WERI-Rb-1 (cell line): ENCODE measurements around the gene CES2.
"Not testable (repeated sequence)": the region's sequence is repeated elsewhere in the genome, so short reads cannot be mapped to it uniquely, and the experiment has no call there.

Source experiments
- DNase-seq: peaks from one replicate; pipeline ENCODE4 v3.0.0-alpha.2; 2020
- H3K27ac ChIP-seq: fragments of 250-450 bp; sonication (Bioruptor Pico); 2 replicates; pipeline ENCODE4 v1.5.1; 2020; ENCODE audit warnings: mild to moderate bottlenecking, moderate library complexity
- H3K27me3 ChIP-seq: fragments of 250-450 bp; sonication (Bioruptor Pico); 2 replicates; pipeline ENCODE4 v1.5.1; 2021; ENCODE audit warnings: mild to moderate bottlenecking, low read depth, moderate library complexity; ENCODE audit not compliant: insufficient read depth, severe bottlenecking
- H3K36me3 ChIP-seq: fragments of 250-450 bp; sonication (Bioruptor Pico); 2 replicates; pipeline ENCODE4 v1.5.1; 2020; ENCODE audit warnings: mild to moderate bottlenecking, moderate library complexity
- H3K4me3 ChIP-seq: 2 replicates; pipeline ENCODE4 v1.5.1; 2011; ENCODE audit warnings: low read depth, mild to moderate bottlenecking, control low read depth, low read length
- H3K9me3 ChIP-seq: fragments of 250-450 bp; sonication (Bioruptor Pico); 2 replicates; pipeline ENCODE4 v1.5.1; 2021; ENCODE audit warnings: mild to moderate bottlenecking, moderate library complexity; ENCODE audit not compliant: severe bottlenecking
- CTCF ChIP-seq: IDR thresholded peaks from 2 replicates; pipeline ENCODE4 v1.5.1; 2011; ENCODE audit warnings: low read depth, mild to moderate bottlenecking, control low read depth, inconsistent platforms, low read length

The CES2 gene

GRCh38 chr16:66986559-66986958 lies 51.2 kb downstream of the CES2 start:
- Histone ChIP-seq H3K4me3 (no peak overlapping the region), H3K36me3 (no peaks in the 10 kb centered on the region), H3K27me3 (no peaks in the 10 kb centered on the region), H3K9me3 (no peaks in the 10 kb centered on the region), H3K27ac (no peak overlapping the region)
- TF ChIP-seq CTCF, result no peak
- DNase-seq, result no peak

GRCh38 chr16:66988197-66988788 lies 53.0 kb downstream of the CES2 start, which contains the start of gene CES4A:
Gene CES4A, plus strand, starts transcription at chr16:66988589. Its CDS starts 184 bp downstream, at chr16:66988773.
- H3K27me3 ChIP-seq, result no peaks in the 10 kb centered on the region
- H3K36me3 ChIP-seq, result no peaks in the 10 kb centered on the region
- H3K27ac ChIP-seq, result peak within 1 kb of the TSS; percentile 39
- H3K4me3 ChIP-seq, result no peak within 1 kb of the TSS
- peak; percentile 68 for DNase-seq
- no peaks in the 10 kb centered on the region for H3K9me3 ChIP-seq
- no peak for TF ChIP-seq CTCF

GRCh38 chr16:66991545-66992077 lies 56.3 kb downstream of the CES2 start:
- no peak for TF ChIP-seq CTCF

GRCh38 chr16:66993558-66993957 lies 58.2 kb downstream of the CES2 start:
- not testable (repeated sequence) for DNase-seq, H3K36me3 ChIP-seq, H3K27ac ChIP-seq, H3K4me3 ChIP-seq, H3K9me3 ChIP-seq, H3K27me3 ChIP-seq

More at GRCh38 chr16:66991545-66992077, 56.3 kb downstream of the CES2 start:
- DNase-seq, result no peak
- no peak overlapping the region for H3K27ac ChIP-seq
- H3K9me3 ChIP-seq, result no peaks in the 10 kb centered on the region
- no peaks in the 10 kb centered on the region for H3K27me3 ChIP-seq
- H3K4me3 ChIP-seq, result no peak overlapping the region
- H3K36me3 ChIP-seq, result no peaks in the 10 kb centered on the region
